HepG2 (cell line): Measurements from ENCODE around the gene TMEM222. TPM values are rescaled to one million over a fixed set of nuclear protein-coding genes. Genes with fewer than 3 reads are reported as not detected.
A peak's percentile ranks its signal among the peaks of the same experiment; 100 is the strongest.

Source experiments
- ATF7 ChIP-seq, 2 experiments: fragments of 450-650 bp in 1 of 2; sonication (generic) in 1 of 2; formaldehyde crosslinking in 1 of 2; IDR thresholded peaks; 2 replicates each; pipeline versions ENCODE4 v1.4.0 to v1.6.1; 2016 to 2020; ENCODE audit warnings: antibody characterized with exemption in 1 of 2, mild to moderate bottlenecking in 1 of 2, missing genetic modification reagents in 1 of 2
- ATRX ChIP-seq: sonication (generic); formaldehyde crosslinking; IDR thresholded peaks from 2 replicates; pipeline ENCODE4 v1.4.0; 2020; ENCODE audit warnings: missing genetic modification reagents, borderline replicate concordance
- EED ChIP-seq: sonication (generic); formaldehyde crosslinking; IDR thresholded peaks from 2 replicates; pipeline ENCODE4 v1.5.0; 2020; ENCODE audit warnings: mild to moderate bottlenecking, missing genetic modification reagents
- GMEB1 ChIP-seq: sonication (generic); formaldehyde crosslinking; IDR thresholded peaks from 2 replicates; pipeline ENCODE4 v1.5.1; 2020; ENCODE audit warnings: missing genetic modification reagents, mild to moderate bottlenecking, borderline replicate concordance
- HMGXB4 ChIP-seq, 2 experiments: sonication (generic) in 1 of 2; formaldehyde crosslinking in 1 of 2; IDR thresholded peaks; 2 replicates each; pipeline versions ENCODE4 v1.4.0 to v1.6.1; 2018 to 2020; ENCODE audit warnings: missing genetic modification reagents in 2 of 2, borderline replicate concordance in 1 of 2, low read depth in 1 of 2, mild to moderate bottlenecking in 1 of 2, missing biosample characterization in 1 of 2
- HNRNPL ChIP-seq: fragments of 200-400 bp; formaldehyde crosslinking; IDR thresholded peaks from 2 replicates; pipeline ENCODE4 v1.6.1; 2017; ENCODE audit warnings: mild to moderate bottlenecking, low read depth, low read length
- PITX1 ChIP-seq: sonication (generic); formaldehyde crosslinking; IDR thresholded peaks from 2 replicates; pipeline ENCODE4 v1.5.1; 2020; ENCODE audit warnings: mild to moderate bottlenecking, missing genetic modification reagents
- PRDM15 ChIP-seq: sonication (generic); formaldehyde crosslinking; IDR thresholded peaks from 2 replicates; pipeline ENCODE4 v1.4.0; 2020; ENCODE audit warnings: missing genetic modification reagents
- RBM39 ChIP-seq: fragments of 200-400 bp; formaldehyde crosslinking; IDR thresholded peaks from one replicate; pipeline ENCODE4 v1.6.1; 2018; ENCODE audit warnings: antibody characterized with exemption, mild to moderate bottlenecking, low read depth, low read length; ENCODE audit not compliant: poor library complexity, severe bottlenecking
- SNAPC5 ChIP-seq: sonication (generic); formaldehyde crosslinking; IDR thresholded peaks from 2 replicates; pipeline ENCODE4 v1.8.1; 2023; ENCODE audit warnings: mild to moderate bottlenecking, missing genetic modification reagents, borderline replicate concordance
- ZFAT ChIP-seq: sonication (generic); formaldehyde crosslinking; conservative IDR thresholded peaks from 2 replicates; pipeline ENCODE4 v1.8.1; 2023; ENCODE audit warnings: missing genetic modification reagents, inconsistent platforms
- ZFP90 ChIP-seq: sonication (generic); formaldehyde crosslinking; IDR thresholded peaks from 2 replicates; pipeline ENCODE4 v1.8.0; 2022; ENCODE audit warnings: missing genetic modification reagents, mild to moderate bottlenecking, inconsistent platforms, borderline replicate concordance
- ZNF235 ChIP-seq: sonication (generic); formaldehyde crosslinking; IDR thresholded peaks from 2 replicates; pipeline ENCODE4 v1.8.1; 2023; ENCODE audit warnings: mild to moderate bottlenecking, missing genetic modification reagents, borderline replicate concordance
- ZNF326 ChIP-seq: sonication (generic); formaldehyde crosslinking; IDR thresholded peaks from 2 replicates; pipeline ENCODE4 v1.4.0; 2020; ENCODE audit warnings: missing genetic modification reagents, borderline replicate concordance
- ZNF501 ChIP-seq: sonication (generic); formaldehyde crosslinking; IDR thresholded peaks from 2 replicates; pipeline ENCODE4 v1.5.1; 2020; ENCODE audit warnings: mild to moderate bottlenecking, moderate library complexity, missing genetic modification reagents
- ZNF703 ChIP-seq: sonication (generic); formaldehyde crosslinking; IDR thresholded peaks from 2 replicates; pipeline ENCODE4 v1.5.1; 2020; ENCODE audit warnings: missing genetic modification reagents, mild to moderate bottlenecking, moderate library complexity, borderline replicate concordance
- ZNF737 ChIP-seq: sonication (generic); formaldehyde crosslinking; IDR thresholded peaks from 2 replicates; pipeline ENCODE4 v1.5.0; 2020; ENCODE audit warnings: missing genetic modification reagents, mild to moderate bottlenecking, borderline replicate concordance
- ZNF761 ChIP-seq: sonication (generic); formaldehyde crosslinking; conservative IDR thresholded peaks from 2 replicates; pipeline ENCODE4 v1.4.0; 2020; ENCODE audit warnings: mild to moderate bottlenecking, missing genetic modification reagents
- ZSCAN12 ChIP-seq: sonication (generic); formaldehyde crosslinking; IDR thresholded peaks from 2 replicates; pipeline ENCODE4 v1.9.0; 2021; ENCODE audit warnings: mild to moderate bottlenecking, missing genetic modification reagents
- polyA plus RNA-seq, 8 experiments: library from polyadenylated mRNA; depleted of rRNA in 3 of 8; stranded (reverse) in 7 of 8; unstranded in 1 of 8; fragments of >200 nt; fragmentation: Illumina TruSeq in 4 of 8; extraction: Trizol in 4 of 8; gene quantifications; 2 replicates each; pipeline versions ENCODE4 v1.2.1 to v1.2.3, GENCODE V29; 2011 to 2016; ENCODE audit warnings: low read depth in 4 of 8, missing spikeins in 1 of 8, mixed read lengths in 1 of 8; ENCODE audit not compliant: insufficient read depth in 1 of 8
- total RNA-seq, 5 experiments: library from RNA; depleted of rRNA; stranded (reverse); fragments of >200 nt; fragmentation: Illumina TruSeq; extraction: Trizol; gene quantifications; 2 replicates each; pipeline ENCODE4 v1.2.3, GENCODE V29; 2016; ENCODE audit warnings: low read depth in 1 of 5

Gene TMEM222
- total and polyA plus RNA-seq, 2 of the 13 experiments (the other 11 are each of a cell fraction or from before 2014, with no cell fraction given), result 22.7 to 29.6 TPM

GRCh38 chr1:27348861-27349783 is 27.2 kb downstream of the TMEM222 start (continued):
- no peak for TF ChIP-seq SNAPC5 (CRISPR knock-in tag)
- 0 out of 2 replicates have a peak, but pooled peaks have one; percentile 40 for TF ChIP-seq EED (CRISPR knock-in tag)
- TF ChIP-seq ZNF326 (CRISPR knock-in tag), result no peak
- TF ChIP-seq ZFP90, result no peak
- no peak for TF ChIP-seq ZSCAN12 (CRISPR knock-in tag)
- TF ChIP-seq ZNF737 (CRISPR knock-in tag), result no peak
- peak; percentile 53 for TF ChIP-seq RBM39
- 0 out of 2 replicates have a peak, but pooled peaks have one; percentile 1 for TF ChIP-seq HNRNPL
- TF ChIP-seq ZFAT, result no peak
- TF ChIP-seq ZNF235 (CRISPR knock-in tag), result peak; percentile 67; the same call in 1 of the 2 replicates
- peak; percentile 37 to 61; a peak in 1 of 4 replicates for TF ChIP-seq HMGXB4 (CRISPR knock-in tag; IDR thresholded peaks at IDR 0.05; ENCODE audit: borderline replicate concordance in 1 of 2, low read depth in 1 of 2)
- TF ChIP-seq ZNF501, result 0 out of 2 replicates have a peak, but pooled peaks have one; percentile 32
- TF ChIP-seq ZNF703 (CRISPR knock-in tag), result no peak
- 0 out of 2 replicates have a peak, but pooled peaks have one; percentile 39 for TF ChIP-seq ZNF761
- no peak for TF ChIP-seq GMEB1 (CRISPR knock-in tag)
- TF ChIP-seq PRDM15 (CRISPR knock-in tag), result peak; percentile 99
- TF ChIP-seq ATRX, result no peak
- TF ChIP-seq PITX1 (CRISPR knock-in tag), result peak; percentile 16; the same call in 1 of the 2 replicates
- TF ChIP-seq ATF7 (IDR thresholded peaks at IDR 0.05), result no peak
- TF ChIP-seq ATF7 (CRISPR knock-in tag; IDR thresholded peaks at IDR 0.05), result 0 out of 2 replicates have a peak, but pooled peaks have one; percentile 17
